IPS-NIHi7 (cell line): ENCODE data around the gene TCF12.

Experiments
- DNase-seq: peaks from one replicate; pipeline ENCODE4 v3.0.0; 2012; ENCODE audit warnings: mixed read lengths; ENCODE audit errors: extremely low spot score

Gene TCF12

DNA sequence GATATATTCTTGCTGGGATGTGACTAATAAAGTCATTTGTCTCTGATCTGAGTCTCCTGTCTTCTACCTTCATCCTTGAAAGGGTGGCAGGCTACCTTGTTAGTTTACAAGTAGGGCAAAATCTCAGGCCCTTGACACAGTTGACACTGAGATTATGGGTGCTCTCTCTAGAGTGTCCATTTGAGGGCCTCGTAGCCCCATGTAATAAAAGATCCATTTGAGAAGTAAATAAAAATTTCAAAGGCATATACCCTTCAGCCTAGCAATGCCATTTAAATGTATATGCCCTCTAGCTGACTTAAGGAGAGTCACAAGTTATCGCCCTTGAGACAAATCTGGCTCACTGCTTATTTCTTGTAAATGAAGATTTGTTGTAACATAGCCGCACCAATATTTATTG, 98.6 kb downstream of the TCF12 start:
- DNase-seq = peak; percentile 10

DNA sequence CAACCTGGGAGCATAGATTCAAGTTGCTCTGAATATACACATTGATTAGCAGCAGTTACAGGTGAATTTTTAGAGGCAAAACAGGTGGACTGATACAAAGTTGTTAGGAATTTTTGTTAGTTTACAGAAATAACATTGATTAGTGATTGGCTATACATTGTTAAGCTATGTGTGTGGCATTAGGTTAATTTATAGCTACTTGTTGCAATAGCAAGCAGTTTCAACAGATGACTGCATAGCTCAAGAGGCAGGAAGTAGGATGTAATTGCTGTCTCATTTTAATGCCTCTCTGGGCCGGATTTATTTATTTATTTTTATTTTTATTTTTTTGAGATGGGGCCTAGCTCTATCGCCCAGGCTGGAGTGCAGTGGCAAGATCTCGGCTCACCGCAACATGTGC, 99.7 kb downstream of the TCF12 start:
- DNase-seq = no peak

DNA sequence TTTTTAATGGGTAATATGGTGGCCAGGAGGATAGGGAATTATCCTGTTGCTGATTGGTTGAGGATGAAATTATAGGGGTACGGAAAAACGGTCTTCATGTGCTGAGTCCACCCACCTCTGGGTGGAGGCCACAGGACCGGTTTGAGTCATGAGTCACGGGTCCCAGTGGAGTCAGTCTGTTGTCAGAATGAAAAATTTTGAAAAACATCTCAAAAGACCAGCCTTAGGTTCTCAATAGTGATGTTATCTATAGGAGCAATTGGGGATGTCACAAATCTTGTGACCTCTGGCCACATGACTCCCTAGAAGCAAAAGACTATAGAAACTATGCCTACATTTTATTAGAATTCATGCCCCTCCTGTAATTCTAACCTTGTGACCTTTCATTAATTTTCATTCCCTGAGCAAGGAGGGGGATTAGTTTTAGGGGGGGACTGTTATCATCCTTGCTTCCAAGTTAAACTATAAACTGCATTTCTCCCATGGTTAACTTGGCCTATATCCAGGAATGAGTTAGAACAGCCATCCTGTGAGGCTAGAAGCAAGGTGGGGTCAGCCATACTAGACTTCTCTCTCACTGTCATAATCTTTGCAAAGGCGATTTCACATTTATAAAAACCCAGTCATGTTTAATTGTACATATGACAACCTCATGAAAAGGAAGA, 101.2 kb downstream of the TCF12 start:
- DNase-seq = no peak

DNA sequence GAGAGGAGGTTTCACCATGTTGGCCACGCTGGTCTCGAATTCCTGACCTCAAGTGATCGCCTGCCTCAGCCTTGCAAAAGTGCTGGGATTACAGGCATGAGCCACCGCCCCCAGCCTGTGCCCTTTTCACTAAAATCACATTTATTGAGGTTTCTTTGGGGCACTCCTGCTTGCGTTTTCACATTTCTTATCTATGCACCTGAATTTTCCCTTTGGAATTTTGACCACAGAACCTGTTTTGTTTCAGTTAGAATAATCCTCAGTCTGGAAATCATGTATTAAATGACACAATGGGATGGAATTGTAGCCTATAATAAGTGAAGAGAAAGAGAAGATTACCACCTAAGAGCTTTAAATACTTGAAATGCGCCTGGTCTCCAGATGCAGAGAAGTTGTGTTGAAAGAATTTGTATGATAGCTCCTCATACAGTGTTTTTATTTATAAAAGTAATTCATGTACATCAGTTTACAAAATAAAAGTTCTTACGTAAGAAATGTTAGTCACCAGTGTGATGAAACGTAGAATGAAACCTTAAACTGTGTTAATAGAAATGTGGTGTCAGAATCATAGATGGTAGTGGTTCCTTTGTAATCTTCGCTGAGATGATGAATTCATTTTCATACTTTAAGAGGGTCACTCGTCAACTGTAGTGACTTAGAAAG, 107.0 kb downstream of the TCF12 start:
- DNase-seq = no peak

DNA sequence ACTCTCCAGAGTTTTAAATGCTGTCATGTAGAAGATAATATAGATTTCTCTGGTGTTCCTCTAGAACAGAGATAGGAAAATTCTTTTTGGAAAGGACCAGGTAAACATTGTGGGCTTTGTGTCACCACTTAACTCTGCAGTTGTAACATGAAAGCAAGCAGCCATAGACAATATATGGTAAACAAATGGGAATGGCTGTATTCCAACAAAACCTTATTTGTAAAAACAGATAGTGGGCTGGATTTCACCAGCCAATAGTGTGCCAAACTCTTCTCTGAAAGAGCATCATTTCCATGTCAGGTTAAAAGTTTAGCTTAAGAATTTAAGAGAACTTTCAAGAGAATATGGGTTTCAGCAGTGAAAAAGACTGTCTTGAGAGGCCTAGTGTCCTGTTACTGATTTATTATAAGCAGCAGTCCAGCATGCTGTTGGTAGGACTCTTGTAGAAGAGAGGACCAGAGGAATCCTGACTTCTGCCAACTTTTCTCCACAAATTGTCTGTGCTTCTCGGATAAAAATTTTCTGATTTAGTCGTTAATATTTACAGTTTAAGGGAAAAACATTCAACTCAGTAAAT, 107.7 kb downstream of the TCF12 start:
- DNase-seq = no peak

DNA sequence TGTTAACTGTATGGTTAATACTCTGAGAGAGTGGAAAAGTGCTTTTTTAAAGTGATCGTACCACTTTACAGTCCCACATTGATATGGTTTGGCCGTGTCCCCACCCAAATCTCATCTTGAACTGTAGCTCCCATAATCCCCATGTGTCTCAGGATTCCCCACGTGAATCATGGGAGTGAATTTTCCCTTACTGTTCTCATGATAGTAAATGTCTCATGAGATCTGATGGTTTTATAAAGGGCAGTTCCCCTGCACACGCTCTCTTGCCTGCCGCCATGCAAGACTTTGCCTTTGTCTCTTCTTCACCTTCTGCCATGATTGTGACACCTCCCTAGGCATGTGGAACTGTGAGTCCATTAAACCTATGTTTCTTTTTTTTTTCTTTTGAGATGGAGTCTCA, 109.2 kb downstream of the TCF12 start:
- no peak for DNase-seq

DNA sequence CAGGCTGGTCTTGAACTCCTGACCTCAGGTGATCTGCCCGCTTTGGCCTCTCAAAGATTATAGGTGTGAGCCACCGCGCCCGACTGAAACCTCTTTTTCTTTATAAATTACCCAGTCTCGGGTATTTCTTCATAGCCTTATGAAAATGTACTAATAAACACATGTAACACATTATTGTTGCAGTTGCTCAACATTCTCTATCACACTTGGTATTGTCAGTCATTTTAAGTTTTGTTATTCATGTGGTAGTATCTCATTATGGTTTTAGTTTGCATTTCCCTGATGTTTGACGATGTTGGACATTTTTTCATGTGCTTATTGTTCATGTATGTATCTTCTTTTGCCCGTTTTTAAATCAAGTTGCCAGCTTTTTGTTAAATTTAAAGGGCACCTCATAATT, 109.7 kb downstream of the TCF12 start:
- no peak for DNase-seq

DNA sequence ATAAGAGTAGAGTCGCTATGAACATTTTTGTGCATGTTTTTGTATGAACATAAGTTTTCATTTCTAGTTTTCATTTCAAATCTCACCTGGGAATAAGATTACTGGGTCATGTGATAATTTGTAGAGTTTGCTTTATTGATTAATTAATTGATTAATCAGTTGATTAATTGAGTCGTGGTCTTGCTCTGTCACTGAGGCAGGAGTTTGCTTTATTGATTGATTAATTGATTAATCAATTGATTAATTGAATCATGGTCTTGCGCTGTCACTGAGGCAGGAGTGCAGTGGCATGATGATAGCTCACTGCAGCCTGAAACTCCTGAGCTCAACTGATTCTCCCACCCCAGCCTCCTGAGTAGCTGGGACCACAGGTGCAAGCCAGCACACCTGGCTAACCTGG, 111.6 kb downstream of the TCF12 start:
- DNase-seq = no peak

DNA sequence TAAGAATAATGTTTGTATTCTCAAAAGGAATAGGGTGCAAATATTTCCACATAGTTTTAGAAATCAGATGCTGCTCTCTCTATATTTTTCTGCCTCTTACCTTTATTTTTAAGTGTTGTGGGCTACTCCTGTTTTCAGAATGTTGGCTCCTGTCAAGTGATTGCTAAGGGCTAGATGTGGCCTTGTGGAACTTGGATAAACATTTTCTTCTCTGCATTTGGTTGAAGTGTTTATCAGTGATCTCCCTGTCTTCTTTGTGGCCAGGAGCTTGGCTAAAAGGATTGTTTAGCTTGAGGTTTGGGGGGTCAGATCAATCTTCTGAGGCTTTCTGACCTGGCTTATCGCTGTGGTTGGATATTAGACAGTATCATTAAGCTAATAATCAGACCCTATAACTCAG, 112.6 kb downstream of the TCF12 start:
- no peak for DNase-seq

DNA sequence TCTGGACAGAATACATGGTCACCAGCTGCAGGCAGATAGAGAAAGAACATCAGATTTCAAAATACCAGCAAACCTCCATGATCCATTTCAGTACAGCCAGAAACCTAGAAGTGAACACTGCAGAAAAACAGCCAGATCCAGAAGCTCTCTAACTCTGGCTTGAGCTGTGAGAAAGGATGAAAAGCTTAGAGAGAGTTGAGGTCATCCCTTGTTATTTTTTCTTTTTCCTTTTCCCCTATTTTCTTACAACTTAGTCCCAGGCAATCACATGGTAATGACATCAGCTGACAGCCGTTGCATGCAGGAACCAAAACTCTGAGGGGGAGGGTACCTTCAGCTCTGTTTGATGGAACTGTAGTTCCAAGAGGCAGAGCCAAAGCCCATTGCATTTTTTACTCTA, 113.2 kb downstream of the TCF12 start:
- DNase-seq = peak; percentile 51

DNA sequence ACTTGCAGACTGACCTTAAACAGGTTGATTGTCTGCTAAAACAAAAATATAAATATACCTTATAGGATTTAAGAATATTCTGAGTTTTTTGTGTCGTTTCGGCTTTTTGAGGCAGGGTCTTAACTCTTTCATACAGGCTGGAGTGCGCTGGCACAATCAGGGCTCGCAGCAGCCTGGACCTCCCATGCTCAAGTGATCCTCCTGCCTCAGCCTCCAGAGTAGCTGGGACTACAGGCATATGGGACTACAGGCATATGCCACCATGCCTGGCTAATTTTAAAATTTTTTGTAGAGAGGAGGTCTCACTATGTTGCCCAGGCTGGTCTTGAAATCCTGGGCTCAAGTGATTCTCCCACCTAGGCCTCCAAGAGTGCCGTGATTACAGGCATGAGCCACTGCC, 113.9 kb downstream of the TCF12 start:
- no peak for DNase-seq

DNA sequence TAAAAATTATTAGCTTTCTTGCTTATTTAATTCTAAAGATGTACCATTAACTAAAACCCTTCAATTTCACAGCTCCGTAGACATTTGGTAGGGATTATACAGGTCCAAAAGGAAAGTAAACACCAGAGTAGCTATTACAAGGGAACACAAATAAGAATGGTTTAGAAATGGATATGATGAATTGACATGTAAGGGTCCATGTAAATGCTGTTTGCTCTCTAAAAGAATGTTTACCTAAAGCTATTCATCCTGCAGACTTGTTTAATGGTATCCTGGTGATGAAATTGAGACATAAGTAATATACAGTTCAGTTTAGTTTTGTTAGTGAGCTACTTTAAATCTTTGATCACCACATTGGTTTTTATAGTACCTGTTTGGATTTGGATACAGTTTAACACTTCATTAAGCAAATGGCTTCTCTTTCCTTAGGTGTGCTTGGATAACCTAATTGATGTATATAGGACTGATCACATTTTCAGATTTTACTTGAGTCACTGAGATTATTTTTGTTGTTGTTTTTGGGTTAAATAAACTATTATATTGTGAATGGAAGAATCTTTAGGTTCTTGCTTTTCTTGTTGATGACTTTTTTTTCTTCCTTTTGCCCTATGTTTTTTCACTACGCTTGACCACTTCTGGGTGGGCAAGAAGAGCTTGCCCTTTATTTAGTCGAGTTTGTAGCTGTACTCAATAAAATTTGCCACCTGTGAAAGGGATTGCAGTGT, 115.4 kb downstream of the TCF12 start:
- no peak for DNase-seq

DNA sequence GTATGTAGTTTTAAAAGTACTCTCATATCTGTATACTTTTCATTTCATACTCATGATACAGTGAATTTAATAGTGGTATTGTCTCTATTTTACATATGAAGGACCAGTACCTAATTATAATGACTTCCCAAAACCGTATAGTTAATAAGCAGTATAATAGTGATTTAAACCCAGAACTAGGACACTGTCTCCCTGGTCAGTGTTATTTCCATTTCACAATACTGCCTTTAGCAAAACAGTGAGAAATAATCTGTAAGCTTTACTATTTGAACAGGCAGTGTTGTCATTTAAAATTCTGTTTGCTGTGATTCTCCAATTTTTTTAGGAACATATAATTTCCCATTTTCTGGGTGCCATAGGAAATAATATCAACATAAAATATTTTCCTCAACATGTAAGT, 116.2 kb downstream of the TCF12 start:
- DNase-seq = no peak

DNA sequence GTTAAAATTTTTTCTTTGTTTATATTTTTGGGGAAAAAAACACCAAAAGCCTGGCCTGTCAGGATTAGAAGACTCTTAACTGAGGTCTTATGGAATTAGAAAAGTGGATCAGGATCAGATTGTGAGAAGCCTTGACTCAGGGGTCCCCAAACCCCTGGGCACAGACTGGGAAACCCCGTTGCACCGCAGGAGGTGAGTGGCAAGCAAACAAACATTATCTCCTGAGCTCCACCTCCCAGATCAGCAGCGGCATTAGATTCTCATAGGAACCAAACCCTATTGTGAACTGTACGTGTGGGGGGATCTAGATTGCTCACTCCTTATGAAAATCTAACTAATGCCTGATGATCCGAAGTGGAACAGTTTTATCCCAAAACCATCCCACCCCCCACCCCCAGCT, 117.2 kb downstream of the TCF12 start:
- DNase-seq = peak; percentile 33

DNA sequence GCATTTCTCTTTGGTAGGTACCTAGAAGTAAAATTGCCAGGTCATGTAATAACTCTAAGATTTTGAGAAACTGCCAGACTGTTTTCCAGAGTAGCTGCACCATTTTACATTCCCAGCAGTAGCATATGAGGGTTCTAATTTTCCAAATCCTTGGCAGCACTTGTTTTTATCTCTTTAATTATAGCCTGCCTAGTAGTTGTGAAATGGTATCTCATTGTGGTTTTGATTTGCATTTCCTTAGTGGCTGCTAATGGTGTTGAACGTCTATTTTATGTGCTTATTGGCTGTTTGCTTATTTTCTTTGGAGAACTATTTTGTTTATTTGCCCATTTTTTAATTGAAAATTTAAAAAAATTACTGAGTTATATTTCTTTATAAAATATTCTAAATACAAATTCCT, 117.9 kb downstream of the TCF12 start:
- no peak for DNase-seq

DNA sequence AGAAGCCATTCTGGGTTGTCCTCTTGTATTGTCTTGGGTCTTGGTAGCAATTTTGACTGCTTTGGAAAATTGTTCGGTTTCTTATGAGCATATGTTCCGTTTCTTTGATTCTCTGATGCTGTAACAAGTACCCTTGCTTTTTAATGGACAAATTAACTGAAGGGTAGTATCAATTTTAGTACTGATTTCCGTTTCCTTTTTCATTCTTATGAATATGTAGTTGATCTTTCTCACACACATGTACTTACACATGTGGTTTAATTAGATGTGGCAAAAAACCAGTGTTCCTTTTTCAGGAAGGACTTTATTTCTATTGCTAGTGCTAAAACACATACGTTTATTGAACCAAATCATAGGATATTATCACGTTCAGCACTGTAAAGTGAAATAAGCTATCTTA, 119.1 kb downstream of the TCF12 start:
- DNase-seq = no peak

DNA sequence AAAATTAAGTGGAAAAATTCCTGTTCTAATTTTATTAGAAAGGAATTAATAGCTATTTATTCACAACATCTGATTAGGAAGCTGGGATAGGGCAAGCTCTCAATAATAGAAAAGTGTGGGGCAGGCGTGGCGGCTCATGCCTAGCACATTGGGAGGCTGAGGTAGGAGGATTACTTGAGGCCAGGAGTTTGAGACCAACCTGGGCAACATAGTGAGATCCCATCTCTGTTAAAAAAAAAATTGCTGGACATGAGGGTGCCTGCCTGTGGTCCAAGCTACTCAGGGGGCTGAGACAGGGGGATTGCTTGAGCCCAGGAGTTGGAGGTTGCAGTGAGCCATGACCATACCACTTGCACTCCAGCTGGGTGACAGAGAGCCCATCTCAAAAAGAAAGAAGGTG, 119.6 kb downstream of the TCF12 start:
- no peak for DNase-seq

DNA sequence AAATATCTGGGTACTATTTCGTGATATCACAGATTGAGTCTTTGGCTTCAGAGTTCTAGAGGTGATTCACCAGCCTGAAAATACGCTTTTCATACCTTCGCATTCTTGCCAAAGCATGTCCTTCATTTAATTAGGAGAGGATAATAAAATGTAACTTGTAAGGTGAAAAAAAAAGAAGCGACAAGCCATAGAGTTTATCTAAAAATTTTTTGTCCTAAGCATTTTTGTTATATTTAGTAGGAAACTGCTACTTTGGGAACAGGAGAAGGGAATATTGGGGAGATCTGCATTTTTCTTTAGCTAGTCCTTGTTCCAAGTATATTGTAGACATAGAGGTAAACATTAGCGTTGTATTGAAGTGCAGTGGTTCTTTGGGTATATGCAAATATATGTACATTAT, 120.1 kb downstream of the TCF12 start:
- DNase-seq = no peak

DNA sequence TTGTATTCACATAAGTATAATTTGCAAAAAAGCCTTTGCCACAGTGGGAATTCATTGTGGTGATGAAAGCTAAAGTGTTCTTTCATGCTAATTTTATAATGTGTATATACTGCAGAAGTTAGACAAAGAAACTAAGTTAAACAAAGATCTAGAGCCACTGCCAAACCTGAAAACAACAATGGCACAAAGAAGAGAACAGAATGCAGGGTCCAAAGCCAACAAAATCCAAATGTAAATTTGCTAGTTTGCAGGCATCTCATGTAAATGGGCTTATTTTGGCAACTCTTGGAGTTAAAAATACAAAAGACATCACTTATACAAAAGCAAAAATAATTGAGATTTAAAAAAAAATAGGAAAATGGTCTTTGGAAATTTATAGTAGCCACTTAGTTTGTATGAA, 123.0 kb downstream of the TCF12 start:
- no peak for DNase-seq

DNA sequence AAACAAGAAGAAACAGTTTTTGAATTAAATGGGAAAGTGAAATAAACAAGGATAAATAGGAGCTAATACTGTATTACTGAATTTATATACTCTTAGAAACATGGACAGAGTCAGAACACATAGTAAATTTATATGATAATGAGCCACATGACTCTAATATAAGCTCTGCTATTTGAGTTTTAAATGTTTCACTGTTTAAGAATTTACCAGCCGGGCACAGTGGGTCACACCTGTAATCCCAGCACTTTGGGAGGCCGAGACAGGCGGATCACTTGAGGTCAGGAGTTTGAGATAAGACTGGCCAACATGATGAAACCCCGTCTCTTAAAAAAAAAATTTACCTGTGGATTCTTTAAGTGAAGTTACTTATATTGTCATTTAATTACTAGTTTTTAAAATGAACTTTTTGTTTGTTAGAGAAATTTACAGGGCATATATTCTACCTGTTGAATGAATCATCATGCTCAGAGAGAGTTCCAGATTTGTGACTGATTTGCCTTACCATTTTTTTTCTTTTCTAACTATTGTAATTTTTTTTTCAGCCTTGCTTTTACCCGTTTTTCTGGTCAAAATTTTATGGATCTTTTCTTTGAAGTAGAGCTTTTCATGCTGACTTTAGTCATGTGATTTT, 125.7 kb downstream of the TCF12 start:
- DNase-seq = no peak

DNA sequence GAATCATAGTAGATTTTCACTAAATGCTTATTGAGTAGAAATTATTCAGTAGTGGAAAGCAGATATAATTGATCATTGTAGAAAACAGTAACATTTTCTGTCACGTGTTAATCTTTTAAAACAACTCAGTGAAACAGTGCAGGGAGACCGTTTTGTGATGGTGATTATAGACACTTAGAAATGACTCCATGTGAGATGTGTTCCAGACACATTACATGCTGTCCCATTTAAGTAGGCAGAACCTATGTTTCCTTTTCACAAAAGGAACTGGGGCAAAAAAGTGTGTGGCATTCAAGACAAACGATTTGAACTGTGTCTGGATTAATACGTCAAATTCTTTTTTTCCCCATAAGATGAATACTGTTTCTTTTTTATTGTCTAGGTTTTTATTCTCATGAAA, 126.5 kb downstream of the TCF12 start:
- DNase-seq = no peak

DNA sequence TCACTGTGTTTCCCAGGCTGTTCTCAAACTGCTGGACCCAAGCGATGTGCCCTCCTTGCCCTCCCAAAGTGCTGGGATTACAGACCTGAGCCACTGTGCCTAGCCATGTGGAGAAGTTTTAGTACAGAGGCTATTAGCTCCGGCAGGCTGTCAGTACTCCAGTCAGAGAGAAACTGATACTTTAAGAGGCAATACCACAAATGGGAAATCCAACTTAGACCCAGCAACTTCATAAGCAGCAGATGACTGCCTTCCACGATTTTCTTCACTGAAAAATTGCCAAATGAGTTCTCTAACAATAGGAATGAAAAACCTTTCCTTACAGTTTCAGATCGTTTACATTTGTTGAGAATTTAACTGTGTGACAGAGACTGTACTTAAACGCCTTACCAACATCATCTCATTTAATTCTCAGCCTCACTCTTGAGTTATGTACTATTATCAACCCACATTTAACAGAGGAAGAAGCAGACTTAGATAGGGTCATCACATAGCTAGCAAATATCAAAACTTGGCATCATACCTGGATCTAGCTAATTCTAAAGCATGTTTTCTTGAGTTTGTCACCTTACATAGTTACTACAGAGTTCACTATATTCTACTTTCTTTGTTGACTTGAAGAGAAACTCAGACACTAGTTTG, 127.4 kb downstream of the TCF12 start:
- DNase-seq = no peak
